Uterus (tissue), 2 donors: ENCODE data around the gene FHL3.

ENCODE experiments used
- CTCF ChIP-seq, 4 experiments: fragments of 200-600 bp in 2 of 4; fragments of 450-650 bp in 2 of 4; sonication (generic) in 2 of 4; IDR thresholded peaks; one replicate each; pipeline ENCODE4 v1.5.1; 2016 to 2019; ENCODE audit warnings: antibody characterized with exemption in 4 of 4, mild to moderate bottlenecking in 2 of 4, moderate library complexity in 1 of 4
- POLR2A ChIP-seq, 2 donors: fragments of 450-650 bp; IDR thresholded peaks; one replicate each; pipeline ENCODE4 v1.6.1; 2016; ENCODE audit warnings: antibody characterized with exemption in 2 of 2, mild to moderate bottlenecking in 1 of 2, moderate library complexity in 1 of 2

- TF ChIP-seq CTCF (IDR thresholded peaks at IDR 0.05) (no peak), POLR2A (IDR thresholded peaks at IDR 0.05) (no peak)
Measured at GRCh38 chr1:38003261-38004250, 1.8 kb downstream of the FHL3 start.
